NCI-H82 (cell line): Measurements from ENCODE around the gene POLD2.

ENCODE experiments used
- DNase-seq: peaks from one replicate; lab custom pipeline; 2025; lab: John Stamatoyannopoulos, UW

The POLD2 gene

GRCh38 chr7:44114586-44115310, 8.6 kb downstream of the POLD2 start:
- no peak for DNase-seq

- DNase-seq = no peak
Measured at GRCh38 chr7:44113764-44114354, 9.5 kb downstream of the POLD2 start.

DNA sequence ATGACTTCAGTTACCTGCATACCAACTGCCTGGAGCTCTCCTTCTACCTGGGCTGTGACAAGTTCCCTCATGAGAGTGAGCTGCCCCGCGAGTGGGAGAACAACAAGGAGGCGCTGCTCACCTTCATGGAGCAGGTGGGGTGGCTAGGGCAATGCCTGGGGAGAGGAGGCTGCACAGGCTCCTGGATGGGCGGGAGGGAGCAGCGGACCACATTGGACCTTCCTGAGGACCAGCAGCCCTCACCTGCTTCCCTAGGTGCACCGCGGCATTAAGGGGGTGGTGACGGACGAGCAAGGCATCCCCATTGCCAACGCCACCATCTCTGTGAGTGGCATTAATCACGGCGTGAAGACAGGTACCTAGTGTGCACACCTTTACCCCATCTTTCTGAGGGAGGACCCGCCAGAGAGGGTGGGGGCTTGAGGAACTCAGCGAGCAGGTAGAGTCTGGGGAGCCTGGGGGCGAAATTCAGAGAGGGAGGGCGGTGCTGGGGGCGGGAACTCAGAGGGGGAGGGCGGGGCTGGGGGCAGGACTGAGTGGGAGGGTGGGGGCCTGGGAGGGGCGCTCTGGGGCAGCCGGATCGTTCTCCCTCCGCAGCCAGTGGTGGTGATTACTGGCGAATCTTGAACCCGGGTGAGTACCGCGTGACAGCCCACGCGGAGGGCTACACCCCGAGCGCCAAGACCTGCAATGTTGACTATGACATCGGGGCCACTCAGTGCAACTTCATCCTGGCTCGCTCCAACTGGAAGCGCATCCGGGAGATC, 10.2 kb downstream of the POLD2 start:
- DNase-seq = no peak

GRCh38 chr7:44112231-44112996, 10.9 kb downstream of the POLD2 start:
- no peak for DNase-seq

DNA sequence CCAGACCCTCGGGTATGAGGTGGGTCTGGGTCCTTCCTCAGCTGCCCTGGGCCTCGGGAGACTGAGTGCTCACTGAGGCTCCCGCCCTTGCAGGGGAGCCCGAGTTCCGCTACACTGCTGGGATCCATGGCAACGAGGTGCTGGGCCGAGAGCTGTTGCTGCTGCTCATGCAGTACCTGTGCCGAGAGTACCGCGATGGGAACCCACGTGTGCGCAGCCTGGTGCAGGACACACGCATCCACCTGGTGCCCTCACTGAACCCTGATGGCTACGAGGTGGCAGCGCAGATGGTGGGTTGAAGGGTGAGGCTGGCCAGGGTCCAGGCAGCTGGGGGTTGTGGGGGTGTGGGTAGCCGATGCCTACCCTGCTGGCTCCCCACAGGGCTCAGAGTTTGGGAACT, 11.6 kb downstream of the POLD2 start:
- no peak for DNase-seq

DNA sequence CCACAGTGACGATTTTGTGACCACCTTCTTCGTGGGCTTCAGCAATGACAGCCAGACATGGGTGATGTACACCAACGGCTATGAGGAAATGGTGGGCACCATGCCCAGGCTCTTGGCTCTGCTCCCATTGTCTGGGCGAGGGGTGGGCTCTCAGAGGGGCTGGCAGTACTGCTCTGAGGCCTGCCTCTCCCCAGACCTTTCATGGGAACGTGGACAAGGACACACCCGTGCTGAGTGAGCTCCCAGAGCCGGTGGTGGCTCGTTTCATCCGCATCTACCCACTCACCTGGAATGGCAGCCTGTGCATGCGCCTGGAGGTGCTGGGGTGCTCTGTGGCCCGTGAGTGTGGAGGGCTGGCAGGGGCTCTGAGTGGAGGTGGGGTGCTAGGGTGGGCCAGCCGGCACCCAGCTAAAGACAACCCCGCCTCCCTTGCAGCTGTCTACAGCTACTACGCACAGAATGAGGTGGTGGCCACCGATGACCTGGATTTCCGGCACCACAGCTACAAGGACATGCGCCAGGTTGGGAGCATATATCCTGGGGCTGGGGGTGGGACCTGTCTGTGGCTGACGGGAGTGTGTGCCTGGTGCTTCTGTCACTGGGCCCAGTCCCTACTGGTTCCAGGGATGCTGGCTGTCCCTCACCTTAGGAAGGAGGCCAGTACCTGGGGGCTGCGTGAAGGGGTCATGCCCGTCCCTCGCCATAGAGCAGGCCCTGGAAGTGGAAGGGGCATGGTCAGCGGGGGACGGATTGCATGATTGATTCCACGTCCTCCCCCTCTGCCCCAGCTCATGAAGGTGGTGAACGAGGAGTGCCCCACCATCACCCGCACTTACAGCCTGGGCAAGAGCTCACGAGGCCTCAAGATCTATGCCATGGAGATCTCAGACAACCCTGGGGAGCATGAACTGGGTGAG, 12.4 kb downstream of the POLD2 start:
- no peak for DNase-seq

DNA sequence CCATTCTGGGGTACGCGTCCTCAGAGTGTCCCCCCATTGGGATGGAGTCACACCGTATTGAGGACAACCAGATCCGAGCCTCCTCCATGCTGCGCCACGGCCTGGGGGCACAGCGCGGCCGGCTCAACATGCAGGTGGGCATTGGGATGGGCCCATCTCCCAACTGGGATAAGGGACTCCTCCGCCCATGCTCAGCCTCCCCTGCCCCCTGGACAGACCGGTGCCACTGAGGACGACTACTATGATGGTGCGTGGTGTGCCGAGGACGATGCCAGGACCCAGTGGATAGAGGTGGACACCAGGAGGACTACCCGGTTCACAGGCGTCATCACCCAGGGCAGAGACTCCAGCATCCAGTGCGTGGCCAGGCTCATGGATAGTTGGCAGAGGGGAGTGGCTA, 13.4 kb downstream of the POLD2 start:
- DNase-seq = no peak

GRCh38 chr7:44108768-44109750, 14.3 kb downstream of the POLD2 start:
- no peak for DNase-seq

DNA sequence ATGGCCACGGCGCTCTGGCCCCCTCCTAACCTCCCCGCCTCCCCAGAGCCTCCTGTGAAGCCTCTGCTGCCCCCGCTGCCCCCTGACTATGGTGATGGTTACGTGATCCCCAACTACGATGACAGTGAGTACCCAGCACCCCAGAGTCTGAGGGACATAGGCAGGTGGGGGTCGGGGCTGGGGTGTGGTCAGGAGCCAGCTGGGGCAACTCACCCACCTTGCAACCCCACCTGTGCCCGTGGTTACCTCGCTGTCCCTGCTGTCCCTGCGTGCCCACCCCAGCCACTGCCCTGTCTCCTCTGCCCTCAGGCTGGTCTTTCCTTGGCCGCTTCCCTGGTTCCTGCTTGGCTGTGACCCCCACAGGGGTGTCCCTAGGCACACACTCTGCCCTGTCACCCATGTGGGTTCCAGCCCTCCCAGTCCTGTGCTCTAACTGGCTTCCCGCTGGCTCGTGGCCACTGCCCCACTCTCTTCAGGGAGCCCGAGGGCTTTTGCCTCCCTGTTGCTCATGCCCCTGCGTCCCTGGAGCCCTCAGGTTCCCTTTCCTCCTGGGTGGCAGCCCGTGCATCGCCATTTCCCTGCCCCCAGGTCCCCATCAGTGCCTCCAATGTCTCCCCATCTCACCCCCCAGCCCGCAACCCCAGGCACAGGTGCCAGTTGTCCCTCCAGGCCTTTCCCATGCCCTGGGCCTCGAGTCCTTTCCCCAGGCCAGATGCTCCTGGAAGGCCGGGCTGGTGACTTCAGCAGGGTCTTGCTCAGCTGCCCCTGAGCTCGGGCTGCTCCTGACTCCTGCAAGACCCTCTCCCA, 15.2 kb downstream of the POLD2 start:
- DNase-seq = no peak

DNA sequence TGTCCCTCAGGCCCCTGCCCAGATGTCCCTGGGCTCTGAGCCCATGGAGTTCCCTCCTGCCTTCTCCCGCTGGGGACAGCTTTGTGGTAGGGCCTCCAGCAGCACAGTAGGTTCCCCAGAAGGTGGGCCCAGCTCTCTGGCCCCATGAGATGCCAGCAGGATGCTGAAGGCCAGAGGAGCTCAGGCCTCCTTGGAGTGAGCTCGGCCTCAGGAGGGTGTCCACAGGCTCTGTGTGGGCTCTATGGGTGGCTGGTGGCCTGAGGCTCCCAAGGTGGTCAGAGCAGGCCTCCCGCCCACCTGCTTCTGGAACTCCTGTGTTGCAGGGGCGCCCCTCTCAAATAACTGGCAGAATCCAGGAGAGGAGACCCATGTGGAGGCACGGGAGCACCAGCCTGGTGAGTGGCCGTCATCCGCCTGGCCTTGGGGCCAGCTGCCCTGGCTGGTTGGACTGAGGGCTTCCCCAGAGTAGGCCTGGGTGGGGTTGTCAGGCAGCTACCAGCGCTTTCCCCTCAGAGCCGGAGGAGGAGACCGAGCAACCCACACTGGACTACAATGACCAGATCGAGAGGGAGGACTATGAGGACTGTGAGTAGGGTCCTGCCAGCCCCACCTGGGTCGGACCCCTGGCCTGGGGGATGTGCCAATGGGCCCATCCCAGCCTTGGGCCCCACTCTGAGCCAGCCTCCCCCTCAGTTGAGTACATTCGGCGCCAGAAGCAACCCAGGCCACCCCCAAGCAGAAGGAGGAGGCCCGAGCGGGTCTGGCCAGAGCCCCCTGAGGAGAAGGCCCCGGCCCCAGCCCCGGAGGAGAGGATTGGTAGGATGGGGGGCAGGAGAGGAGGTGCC, 16.0 kb downstream of the POLD2 start:
- DNase-seq = no peak

GRCh38 chr7:44106311-44107065, 16.9 kb downstream of the POLD2 start:
- no peak for DNase-seq

DNA sequence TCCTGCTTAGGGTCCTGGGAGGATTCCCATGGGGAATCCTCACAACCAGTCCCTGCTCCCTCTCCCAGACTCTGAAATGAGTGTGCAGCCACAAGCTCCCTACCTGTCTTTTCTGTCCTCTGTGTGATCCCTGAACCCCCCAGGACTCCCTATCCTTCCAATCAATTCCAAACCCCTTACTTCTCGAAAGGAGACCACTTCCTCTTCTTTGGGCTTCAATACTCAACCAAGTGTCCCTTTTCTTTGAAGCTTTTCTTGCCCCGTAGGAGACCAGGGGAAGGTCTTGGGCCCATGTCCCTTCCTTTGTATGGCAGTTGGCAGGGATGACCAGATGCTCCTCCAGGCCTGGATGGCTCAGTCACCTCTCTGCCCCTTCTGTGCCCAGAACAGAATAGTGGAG, 17.5 kb downstream of the POLD2 start:
- no peak for DNase-seq

GRCh38 chr7:44104860-44105771, 18.2 kb downstream of the POLD2 start:
- DNase-seq = peak; percentile 51

DNA sequence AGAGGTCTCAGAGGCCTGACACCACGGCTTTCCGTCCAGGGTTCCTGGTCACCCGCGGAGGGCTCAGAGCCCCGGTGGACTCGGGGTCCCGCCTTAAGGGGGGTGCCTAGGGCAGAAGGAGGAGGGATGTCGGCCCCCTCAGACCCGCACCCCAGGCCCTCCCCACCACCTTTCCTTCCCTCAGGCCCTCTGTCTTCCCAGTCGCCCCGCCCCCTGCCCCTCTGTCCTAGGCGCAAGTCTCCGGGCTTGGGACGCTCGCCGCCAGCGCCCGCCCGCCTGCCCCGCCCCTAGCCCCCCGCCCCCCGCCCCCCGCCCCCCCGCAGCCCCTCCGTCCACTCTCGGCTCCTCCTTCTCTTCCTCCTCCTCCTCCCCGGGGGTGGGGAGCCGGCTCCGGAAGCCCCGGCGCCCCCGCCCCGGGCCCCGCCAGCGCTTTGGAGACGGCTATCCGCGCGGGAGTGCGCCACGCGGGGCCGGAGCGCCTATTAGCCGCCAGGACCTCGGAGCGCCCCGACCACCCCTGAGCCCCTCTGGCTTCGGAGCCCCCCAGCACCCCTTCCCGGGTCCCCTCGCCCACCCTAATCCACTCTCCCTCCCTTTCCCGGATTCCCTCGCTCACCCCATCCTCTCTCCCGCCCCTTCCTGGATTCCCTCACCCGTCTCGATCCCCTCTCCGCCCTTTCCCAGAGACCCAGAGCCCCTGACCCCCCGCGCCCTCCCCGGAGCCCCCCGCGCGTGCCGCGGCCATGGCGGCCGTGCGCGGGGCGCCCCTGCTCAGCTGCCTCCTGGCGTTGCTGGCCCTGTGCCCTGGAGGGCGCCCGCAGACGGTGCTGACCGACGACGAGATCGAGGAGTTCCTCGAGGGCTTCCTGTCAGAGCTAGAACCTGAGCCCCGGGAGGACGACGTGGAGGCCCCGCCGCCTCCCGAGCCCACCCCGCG, 19.2 kb downstream of the POLD2 start, which contains the start of gene AEBP1:
AEBP1 (plus strand) TSS at position 423 of the 937 bp plus-strand sequence; CDS start at position 744, 321 bp downstream.
- peak; percentile 77 for DNase-seq

- DNase-seq = no peak
Measured at GRCh38 chr7:44103566-44103922, 19.8 kb downstream of the POLD2 start.
